Measurements from ENCODE around the gene KCNN2. TPM values are rescaled to one million over a fixed set of nuclear protein-coding genes. Genes with fewer than 3 reads are reported as not detected.

KCNN2 gene
- total and polyA plus RNA-seq, 10 of the 15 experiments (the other 5 are each of a cell fraction or from before 2014, with no cell fraction given): 0.21 to 3.6 (median 0.79) TPM

DNA sequence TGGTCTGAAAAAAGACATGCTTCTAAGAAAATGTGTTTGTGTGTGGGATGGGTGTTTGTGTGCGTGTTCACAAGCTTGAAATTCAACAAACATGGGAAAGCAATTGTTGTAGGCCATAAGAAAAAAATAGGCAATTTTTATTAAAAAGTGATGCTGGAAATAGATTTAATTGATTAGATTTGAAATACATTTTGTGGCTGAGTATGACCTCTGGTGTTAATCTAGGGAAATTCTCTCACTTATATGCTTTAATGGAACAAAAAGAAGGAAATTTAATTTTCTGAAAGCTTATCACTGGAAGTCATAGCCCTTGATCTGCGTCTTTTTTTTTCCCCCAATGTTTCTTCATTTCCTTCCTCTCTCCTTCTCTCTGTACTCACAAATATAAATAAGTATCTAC lies 3.5 kb upstream of the KCNN2 start:
- no peak for DNase-seq (ENCODE audit: low read depth, low spot score)
- H3K27me3 ChIP-seq (replicated peaks in 1 of 2; ENCODE audit: control insufficient read depth in 2 of 2, insufficient read depth in 2 of 2, low read length in 1 of 2): peaks cover 0 to 16% of the 10 kb centered on the region in 2 experiments; a peak in 2 of 4 replicates
- POLR2A ChIA-PET: interaction anchor here (0.6 kb wide), 1 partner anchor 613 kb away, joined by 3 read pairs; no protein-coding TSS in a partner anchor
- SMC1A ChIA-PET (ENCODE audit: uncharacterized antibody, unreplicated experiment): interaction anchor here (0.8 to 13.1 kb wide), 4 partner anchors 9 to 678 kb away, joined by 3 to 297 read pairs (median 5); no protein-coding TSS in a partner anchor
- in situ Hi-C loops (cut with MboI) (loop anchor here (25.0 kb wide), 1 partner anchor 429 kb away; no protein-coding TSS in a partner anchor), intact Hi-C loops (cut with micrococcal nuclease; ENCODE audit: unreplicated experiment) (loop anchor here (2.0 to 5.0 kb wide), 3 partner anchors 258 to 746 kb away; no protein-coding TSS in a partner anchor)
- H3K27ac ChIP-seq (ENCODE audit: control insufficient read depth, insufficient read depth): no peak overlapping the region
- H3K4me1 ChIP-seq (ENCODE audit: control insufficient read depth, insufficient read depth, low read length): no peaks in the 10 kb centered on the region
- H2AFZ ChIP-seq (ENCODE audit: control insufficient read depth, low read depth, low read length): no peak overlapping the region
- H4K20me1 ChIP-seq (ENCODE audit: control insufficient read depth, insufficient read depth): no peaks in the 10 kb centered on the region
- TF ChIP-seq RAD21 (IDR thresholded peaks at IDR 0.05; ENCODE audit: insufficient read depth, low read depth, low read length): 0 out of 2 replicates have a peak, but pooled peaks have one; percentile 16
- TF ChIP-seq BACH1 (IDR thresholded peaks at IDR 0.05; ENCODE audit: borderline replicate concordance): no peak
- CTCF ChIA-PET: interaction anchor here (1.1 to 10.8 kb wide), 5 partner anchors 90 to 746 kb away, joined by 3 to 347 read pairs (median 4); no protein-coding TSS in a partner anchor
- no peak for ATAC-seq
- H3K9ac ChIP-seq (ENCODE audit: control insufficient read depth, insufficient read depth, low read length): no peak overlapping the region
- H3K36me3 ChIP-seq (ENCODE audit: control insufficient read depth in 2 of 2, insufficient read depth in 2 of 2, low read length in 1 of 2): no peaks in the 10 kb centered on the region
- WGBS (ENCODE audit: insufficient coverage, insufficient replicate concordance, low lambda C conversion rate, missing lambda C conversion rate): 10% methylated on average over 2 of the region's 2 CpGs
- H3K4me2 ChIP-seq (ENCODE audit: control insufficient read depth, insufficient read depth): no peak overlapping the region
- RAD21 ChIA-PET (ENCODE audit: unreplicated experiment): interaction anchor here (2.4 to 13.6 kb wide), 2 partner anchors 91 to 678 kb away, joined by 10 to 318 read pairs; no protein-coding TSS in a partner anchor
- H3K4me3 ChIP-seq: no peak overlapping the region
- FAIRE-seq: no peak
- BruUV-seq (replicated peaks): no TSS peak
- no peaks in the 10 kb centered on the region; the same call in 2 of the 3 replicates for H3K9me3 ChIP-seq (replicated peaks; ENCODE audit: control insufficient read depth, insufficient read depth, low read length)
- H3K79me2 ChIP-seq (ENCODE audit: control insufficient read depth, insufficient read depth, low read length): no peaks in the 10 kb centered on the region

DNA sequence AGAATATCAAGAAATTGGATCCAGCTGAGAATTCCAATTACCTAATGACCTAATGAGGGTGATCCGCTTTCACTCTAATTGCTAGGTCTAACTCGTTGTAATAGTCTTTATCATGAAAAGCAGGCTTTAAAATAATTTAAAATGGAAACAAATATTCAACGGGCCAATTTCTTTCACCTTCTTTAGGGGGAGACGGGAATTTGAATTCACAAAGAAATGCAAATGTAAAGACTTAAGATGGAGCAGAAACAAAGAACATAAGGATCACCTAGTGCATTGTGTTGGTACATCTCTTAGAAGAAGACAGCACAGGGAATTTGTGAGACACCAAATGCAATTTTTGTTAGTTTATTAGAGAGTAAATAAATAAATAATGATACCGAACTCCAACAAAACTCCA lies 1.5 kb upstream of the KCNN2 start:
- no peak overlapping the region for H3K4me3 ChIP-seq
- 10% methylated on average over 5 of the region's 5 CpGs for WGBS (ENCODE audit: insufficient coverage, insufficient replicate concordance, low lambda C conversion rate, missing lambda C conversion rate)
- H4K20me1 ChIP-seq (ENCODE audit: control insufficient read depth, insufficient read depth): no peaks in the 10 kb centered on the region
- ChIA-PET SMC1A (ENCODE audit: uncharacterized antibody, unreplicated experiment) (interaction anchor here (0.6 to 13.1 kb wide), 9 partner anchors 30 to 748 kb away, joined by 3 to 297 read pairs (median 5); no protein-coding TSS in a partner anchor), POLR2A (interaction anchor here (1.9 to 3.5 kb wide), 2 partner anchors 76 to 88 kb away, joined by 6 to 16 read pairs; no protein-coding TSS in a partner anchor), RAD21 (ENCODE audit: unreplicated experiment) (interaction anchor here (1.0 to 13.6 kb wide), 8 partner anchors 59 to 887 kb away, joined by 3 to 318 read pairs (median 6); no protein-coding TSS in a partner anchor), CTCF (interaction anchor here (1.0 to 10.8 kb wide), 11 partner anchors 18 to 680 kb away, joined by 3 to 347 read pairs (median 6); no protein-coding TSS in a partner anchor)
- ATAC-seq: no peak
- DNase-seq (ENCODE audit: low read depth, low spot score): no peak
- peaks cover 0 to 18% of the 10 kb centered on the region in 2 experiments; a peak in 2 of 4 replicates for H3K27me3 ChIP-seq (replicated peaks in 1 of 2; ENCODE audit: control insufficient read depth in 2 of 2, insufficient read depth in 2 of 2, low read length in 1 of 2)
- no TSS peak for BruUV-seq (replicated peaks)
- H3K4me1 ChIP-seq (ENCODE audit: control insufficient read depth, insufficient read depth, low read length): no peaks in the 10 kb centered on the region
- no peaks in the 10 kb centered on the region for H3K36me3 ChIP-seq (ENCODE audit: control insufficient read depth in 2 of 2, insufficient read depth in 2 of 2, low read length in 1 of 2)
- H3K9me3 ChIP-seq (replicated peaks; ENCODE audit: control insufficient read depth, insufficient read depth, low read length): no peaks in the 10 kb centered on the region; the same call in 2 of the 3 replicates
- H2AFZ ChIP-seq (ENCODE audit: control insufficient read depth, low read depth, low read length): no peak overlapping the region
- intact Hi-C loops (cut with micrococcal nuclease; ENCODE audit: unreplicated experiment): loop anchor here (2.0 to 10.0 kb wide), 2 partner anchors 428 to 814 kb away; no protein-coding TSS in a partner anchor
- no peak overlapping the region for H3K9ac ChIP-seq (ENCODE audit: control insufficient read depth, insufficient read depth, low read length)
- in situ Hi-C loops (cut with MboI): loop anchor here (5.0 to 25.0 kb wide), 2 partner anchors 87 to 427 kb away; no protein-coding TSS in a partner anchor
- FAIRE-seq: no peak
- H3K79me2 ChIP-seq (ENCODE audit: control insufficient read depth, insufficient read depth, low read length): no peaks in the 10 kb centered on the region
- 0 out of 2 replicates have a peak, but pooled peaks have one; percentile 3 for TF ChIP-seq BMI1 (IDR thresholded peaks at IDR 0.05; ENCODE audit: borderline replicate concordance)
- TF ChIP-seq RCOR1 (conservative IDR thresholded peaks at IDR 0.05; ENCODE audit: low read depth, low read length): no peak
- H3K27ac ChIP-seq (ENCODE audit: control insufficient read depth, insufficient read depth): no peak overlapping the region
- no peak overlapping the region for H3K4me2 ChIP-seq (ENCODE audit: control insufficient read depth, insufficient read depth)
